Mesendoderm (in vitro differentiated cells): Measurements from ENCODE around the gene ZNF205.
"Not testable (repeated sequence)": the region's sequence is repeated elsewhere in the genome, so short reads cannot be mapped to it uniquely, and the experiment has no call there.

Experiments
- DNase-seq: peaks from one replicate; pipeline ENCODE4 v3.0.0; 2013
- H2AK5ac ChIP-seq: 2 replicates; pipeline ENCODE4 v1.6.1; 2013; ENCODE audit warnings: low read length, inconsistent platforms
- H2BK120ac ChIP-seq: 2 replicates; pipeline ENCODE4 v1.6.1; 2013; ENCODE audit warnings: low read depth, mild to moderate bottlenecking, low read length, moderate library complexity, mixed read lengths
- H2BK15ac ChIP-seq: replicated peaks from 2 replicates; pipeline ENCODE4 v1.6.1; 2013; ENCODE audit warnings: low read depth, mild to moderate bottlenecking, moderate library complexity
- H2BK5ac ChIP-seq: 2 replicates; pipeline ENCODE4 v1.6.1; 2013; ENCODE audit warnings: low read length, inconsistent platforms
- H3K18ac ChIP-seq: 2 replicates; pipeline ENCODE4 v1.6.1; 2013; ENCODE audit warnings: mild to moderate bottlenecking, low read length, mixed read lengths
- H3K23ac ChIP-seq: one replicate; pipeline ENCODE4 v1.6.1; 2013; ENCODE audit warnings: low read length
- H3K27ac ChIP-seq: 2 replicates; pipeline ENCODE4 v1.5.1; 2013; ENCODE audit warnings: low read depth, mild to moderate bottlenecking, inconsistent platforms, low read length, moderate library complexity
- H3K27me3 ChIP-seq: 2 replicates; pipeline ENCODE4 v1.6.1; 2013; ENCODE audit warnings: low read length, control low read depth, mild to moderate bottlenecking, inconsistent platforms; ENCODE audit not compliant: insufficient read depth, poor library complexity
- H3K36me3 ChIP-seq: 2 replicates; pipeline ENCODE4 v1.6.1; 2013; ENCODE audit warnings: low read length, inconsistent platforms; ENCODE audit not compliant: control insufficient read depth, insufficient read depth
- H3K4ac ChIP-seq: one replicate; pipeline ENCODE4 v1.6.1; 2013; ENCODE audit warnings: low read depth, mild to moderate bottlenecking, low read length, moderate library complexity
- H3K4me1 ChIP-seq: 2 replicates; pipeline ENCODE4 v1.6.1; 2013; ENCODE audit warnings: low read depth, low read length, inconsistent platforms; ENCODE audit not compliant: control insufficient read depth
- H3K4me2 ChIP-seq: 2 replicates; pipeline ENCODE4 v1.6.1; 2013; ENCODE audit warnings: low read length
- H3K4me3 ChIP-seq: 2 replicates; pipeline ENCODE4 v1.5.1; 2013; ENCODE audit warnings: mild to moderate bottlenecking, low read length
- H3K56ac ChIP-seq: one replicate; pipeline ENCODE4 v1.6.1; 2013; ENCODE audit warnings: low read length
- H3K79me1 ChIP-seq: 2 replicates; pipeline ENCODE4 v1.6.1; 2013; ENCODE audit warnings: low read length, inconsistent platforms
- H3K79me2 ChIP-seq: 2 replicates; pipeline ENCODE4 v1.6.1; 2013; ENCODE audit warnings: mild to moderate bottlenecking, low read length; ENCODE audit not compliant: control insufficient read depth, insufficient read depth
- H3K9ac ChIP-seq: 2 replicates; pipeline ENCODE4 v1.6.1; 2013; ENCODE audit warnings: low read length, inconsistent platforms
- H4K5ac ChIP-seq: one replicate; pipeline ENCODE4 v1.6.1; 2013; ENCODE audit warnings: low read length
- H4K8ac ChIP-seq: one replicate; pipeline ENCODE4 v1.6.1; 2013; ENCODE audit warnings: low read depth, mild to moderate bottlenecking, control low read depth, low read length, moderate library complexity
- whole genome bisulfite sequencing: extraction: QIAGEN DNeasy Blood & Tissue Kit; methylation state at CpG from one replicate; pipeline ENCODE4 v1.1.7; 2013; ENCODE audit warnings: low lambda C conversion rate, missing lambda C conversion rate; ENCODE audit not compliant: insufficient coverage; ENCODE audit errors: extremely low coverage; 5-methylcytosine and 5-hydroxymethylcytosine counted together

The ZNF205 gene

DNA sequence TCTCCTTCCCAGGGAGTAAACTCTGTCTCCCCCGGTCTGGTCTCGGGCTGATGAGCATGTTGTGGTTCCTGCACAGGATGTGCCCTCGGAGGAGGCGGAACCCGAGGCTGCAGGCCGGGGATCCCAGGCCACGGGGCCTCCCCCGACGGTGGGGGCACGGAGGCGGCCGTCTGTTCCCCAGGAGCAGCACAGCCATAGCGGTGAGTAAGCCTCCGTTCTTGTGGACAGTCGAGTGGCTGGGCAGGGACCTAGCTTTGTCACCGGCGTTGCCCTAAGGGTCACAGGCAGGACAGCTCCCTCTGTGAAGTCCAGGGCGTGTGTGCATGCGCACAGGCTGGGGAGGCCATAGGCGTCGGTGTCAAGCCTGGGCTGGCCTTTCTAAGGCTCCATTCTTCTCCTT lies 26.0 kb downstream of the ZNF205 start:
- WGBS, result no CpG with 5 or more reads among the region's 21 CpGs
- H2AK5ac ChIP-seq, result no peak overlapping the region
- no peak overlapping the region for H3K23ac ChIP-seq

DNA sequence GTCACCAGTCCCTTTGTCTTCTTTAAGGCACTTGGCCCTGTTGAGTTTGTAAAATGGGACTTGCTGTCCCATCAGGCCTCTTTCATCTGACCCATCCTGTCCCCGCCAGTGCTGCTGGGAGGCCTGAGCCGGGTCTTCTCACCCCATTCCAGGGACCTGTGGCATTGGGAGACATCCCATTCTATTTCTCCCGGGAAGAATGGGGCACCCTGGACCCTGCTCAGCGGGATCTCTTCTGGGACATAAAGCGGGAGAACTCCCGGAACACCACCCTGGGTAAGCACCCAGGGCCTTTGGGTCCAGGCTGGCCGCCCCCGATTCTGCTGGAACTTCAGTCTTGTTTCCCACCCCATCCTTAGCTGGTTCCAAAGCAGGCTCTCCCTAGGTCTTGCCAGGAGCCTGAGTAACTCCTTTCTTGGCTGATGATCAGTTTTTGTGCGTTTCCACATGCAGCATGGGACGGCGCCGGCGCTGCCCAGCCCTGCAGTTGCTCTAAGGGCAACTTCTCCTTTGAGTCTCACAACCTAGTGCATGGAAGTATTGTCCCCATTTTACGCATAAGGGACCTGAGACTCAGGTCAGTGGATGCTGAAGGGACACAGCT lies 26.5 kb downstream of the ZNF205 start:
- no peak overlapping the region for H3K4me2 ChIP-seq
- H3K9ac ChIP-seq, result no peak overlapping the region
- H3K4me3 ChIP-seq, result no peak overlapping the region
- H3K4ac ChIP-seq, result no peak overlapping the region
- H3K27me3 ChIP-seq, result no peaks in the 10 kb centered on the region
- H2AK5ac ChIP-seq, result no peak overlapping the region
- H3K56ac ChIP-seq, result no peak overlapping the region
- H3K36me3 ChIP-seq, result no peaks in the 10 kb centered on the region
- H4K8ac ChIP-seq, result no peak overlapping the region
- H3K27ac ChIP-seq, result no peak overlapping the region
- no peak overlapping the region for H2BK120ac ChIP-seq
- no peak for DNase-seq
- no CpG with 5 or more reads among the region's 14 CpGs for WGBS
- H2BK5ac ChIP-seq, result no peak overlapping the region
- H4K5ac ChIP-seq, result no peak overlapping the region
- no peaks in the 10 kb centered on the region for H3K4me1 ChIP-seq
- H3K79me1 ChIP-seq, result peaks cover 2% of the 10 kb centered on the region
- H3K23ac ChIP-seq, result no peak overlapping the region
- peaks cover 7% of the 10 kb centered on the region for H3K79me2 ChIP-seq
- H2BK15ac ChIP-seq, result no peak overlapping the region
- no peak overlapping the region for H3K18ac ChIP-seq

More for the DNA sequence above, 26.0 kb downstream of the ZNF205 start:
- H3K27ac ChIP-seq, result no peak overlapping the region
- H3K56ac ChIP-seq, result no peak overlapping the region
- no peak overlapping the region for H3K4me3 ChIP-seq
- H3K9ac ChIP-seq, result no peak overlapping the region
- H3K79me2 ChIP-seq, result peaks cover 10% of the 10 kb centered on the region
- H2BK120ac ChIP-seq, result no peak overlapping the region
- no peaks in the 10 kb centered on the region for H3K36me3 ChIP-seq
- H3K79me1 ChIP-seq, result peaks cover 4% of the 10 kb centered on the region
- H3K4me2 ChIP-seq, result no peak overlapping the region
- DNase-seq, result no peak
- H4K8ac ChIP-seq, result no peak overlapping the region
- H3K27me3 ChIP-seq, result no peaks in the 10 kb centered on the region
- H2BK15ac ChIP-seq, result no peak overlapping the region
- no peak overlapping the region for H3K4ac ChIP-seq
- H3K18ac ChIP-seq, result no peak overlapping the region
- no peak overlapping the region for H4K5ac ChIP-seq
- peaks cover 2% of the 10 kb centered on the region for H3K4me1 ChIP-seq
- H2BK5ac ChIP-seq, result no peak overlapping the region

GRCh38 chr16:3139561-3139960 lies 27.2 kb downstream of the ZNF205 start:
- H3K27me3 ChIP-seq, H2BK15ac ChIP-seq, H4K8ac ChIP-seq, H2BK120ac ChIP-seq, H3K23ac ChIP-seq, H2AK5ac ChIP-seq, H3K18ac ChIP-seq, H2BK5ac ChIP-seq, H3K79me1 ChIP-seq, H4K5ac ChIP-seq, H3K36me3 ChIP-seq, H3K4me3 ChIP-seq, H3K9ac ChIP-seq, H3K4ac ChIP-seq, H3K79me2 ChIP-seq, H3K4me1 ChIP-seq, H3K56ac ChIP-seq, H3K4me2 ChIP-seq, DNase-seq, H3K27ac ChIP-seq: not testable (repeated sequence)
- no CpG with 5 or more reads among the region's 9 CpGs for WGBS

GRCh38 chr16:3140603-3141427 lies 28.4 kb downstream of the ZNF205 start:
- Histone ChIP-seq H2BK15ac (no peak overlapping the region), H2AK5ac (no peak overlapping the region), H3K36me3 (no peaks in the 10 kb centered on the region), H3K56ac (no peak overlapping the region), H3K27ac (no peak overlapping the region), H4K8ac (no peak overlapping the region), H2BK5ac (no peak overlapping the region), H3K23ac (no peak overlapping the region), H3K4me2 (no peak overlapping the region), H2BK120ac (no peak overlapping the region), H3K4ac (no peak overlapping the region), H3K79me2 (no peaks in the 10 kb centered on the region), H3K4me3 (no peak overlapping the region), H3K18ac (no peak overlapping the region), H4K5ac (no peak overlapping the region), H3K79me1 (no peaks in the 10 kb centered on the region), H3K27me3 (no peaks in the 10 kb centered on the region), H3K9ac (no peak overlapping the region), H3K4me1 (no peaks in the 10 kb centered on the region)
- no peak for DNase-seq
- no CpG with 5 or more reads among the region's 69 CpGs for WGBS

GRCh38 chr16:3141781-3142311 lies 29.5 kb downstream of the ZNF205 start:
- H3K18ac ChIP-seq, result no peak overlapping the region

More at GRCh38 chr16:3141781-3142311, 29.5 kb downstream of the ZNF205 start:
- Histone ChIP-seq H3K79me1 (no peaks in the 10 kb centered on the region), H3K4me3 (no peak overlapping the region), H3K9ac (no peak overlapping the region), H3K27me3 (no peaks in the 10 kb centered on the region), H2BK5ac (no peak overlapping the region), H2AK5ac (no peak overlapping the region), H3K4me1 (no peaks in the 10 kb centered on the region), H4K5ac (no peak overlapping the region), H2BK15ac (no peak overlapping the region), H3K36me3 (no peaks in the 10 kb centered on the region), H2BK120ac (no peak overlapping the region), H3K4ac (no peak overlapping the region), H3K4me2 (no peak overlapping the region), H3K79me2 (no peaks in the 10 kb centered on the region), H4K8ac (no peak overlapping the region), H3K23ac (no peak overlapping the region), H3K56ac (no peak overlapping the region), H3K27ac (no peak overlapping the region)
- no peak for DNase-seq
- no CpG with 5 or more reads among the region's 23 CpGs for WGBS
